HL-60/S4 treated with phorbol 12-myristate 13-acetate at 8.2 ng/mL for 4 days and 3 days (cell line): Measurements from ENCODE around the gene SEC31B.

ENCODE experiments used
- in situ Hi-C: fragments of 300-500 bp; cut with MboI; formaldehyde crosslinking; loops from 2 replicates; pipeline ENCODE4 v1.15.0; 2022; ENCODE audit warnings: low sequenced_read_pairs

The SEC31B gene

GRCh38 chr10:100529475-100530298, 10.0 kb upstream of the SEC31B start, which contains the start of gene NDUFB8:
TSS of gene NDUFB8 (minus strand) at chr10:100529871. CDS start at chr10:100529851, 20 bp downstream.
- in situ Hi-C loops, result no loop called here

DNA sequence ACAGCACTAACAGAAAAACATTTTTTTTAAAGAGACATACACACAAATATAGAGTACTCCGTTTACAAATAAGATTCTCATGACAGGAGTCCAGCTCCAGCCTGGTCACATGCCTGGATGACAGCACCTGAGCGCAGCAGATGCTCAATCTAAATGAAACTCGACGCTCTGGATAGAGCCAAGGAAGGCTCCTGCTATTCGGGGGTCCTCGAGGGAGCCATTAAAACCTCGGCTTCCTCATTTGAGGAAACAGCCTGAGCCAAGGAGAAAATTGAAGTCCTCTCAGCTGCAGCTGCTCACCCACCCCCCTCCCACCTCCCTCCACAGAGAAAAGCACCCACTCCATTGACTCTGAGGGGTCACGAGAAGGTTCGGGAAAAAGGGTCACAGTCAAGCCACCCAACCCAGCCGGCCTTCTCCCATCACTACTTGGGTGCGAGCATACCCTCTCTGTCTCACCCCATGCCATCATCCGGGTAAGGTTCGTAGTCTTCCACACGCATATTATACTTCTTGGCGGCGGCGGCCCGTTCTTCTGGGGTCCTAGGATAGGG, 9.3 kb upstream of the SEC31B start:
- in situ Hi-C loops, result no loop called here

DNA sequence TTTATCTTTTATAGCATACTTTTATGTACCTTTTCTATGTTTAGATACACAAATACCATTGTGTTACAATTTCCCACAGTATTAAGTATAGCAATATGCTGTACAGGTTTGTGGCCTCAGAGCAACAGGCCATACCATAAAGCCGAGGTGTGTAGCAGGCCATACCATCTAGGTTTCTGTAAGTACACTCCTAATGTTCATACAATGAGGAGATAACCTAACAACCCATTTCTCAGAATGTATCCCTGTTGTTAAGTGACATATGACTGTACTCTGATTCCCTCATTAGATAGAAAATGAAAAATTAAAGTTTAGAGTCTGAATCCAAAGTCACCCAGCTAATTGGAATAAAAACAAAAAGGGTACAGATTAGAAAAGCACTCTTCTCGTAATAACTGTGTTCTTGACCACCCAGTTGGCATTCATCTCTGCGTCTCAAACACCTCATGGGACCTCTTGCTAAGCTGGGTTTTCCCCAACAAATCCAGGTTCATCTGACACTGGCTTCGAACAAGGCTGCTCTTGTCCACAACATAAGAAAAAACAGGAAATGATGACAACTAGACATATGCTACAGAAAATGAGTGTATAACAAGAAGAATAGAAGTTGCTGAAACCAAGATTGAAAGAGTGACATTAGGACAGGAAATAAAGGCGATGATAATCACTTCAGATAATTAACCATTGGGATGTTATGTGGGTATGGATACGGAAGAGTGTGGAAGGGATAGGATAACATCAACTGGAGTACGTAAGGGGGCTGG, 8.6 kb upstream of the SEC31B start:
- in situ Hi-C loops, result no loop called here

- in situ Hi-C loops, result no loop called here
Observed at GRCh38 chr10:100524638-100525037, 5.0 kb upstream of the SEC31B start.

- in situ Hi-C loops, result no loop called here
Observed at GRCh38 chr10:100524206-100524605, 4.5 kb upstream of the SEC31B start.

DNA sequence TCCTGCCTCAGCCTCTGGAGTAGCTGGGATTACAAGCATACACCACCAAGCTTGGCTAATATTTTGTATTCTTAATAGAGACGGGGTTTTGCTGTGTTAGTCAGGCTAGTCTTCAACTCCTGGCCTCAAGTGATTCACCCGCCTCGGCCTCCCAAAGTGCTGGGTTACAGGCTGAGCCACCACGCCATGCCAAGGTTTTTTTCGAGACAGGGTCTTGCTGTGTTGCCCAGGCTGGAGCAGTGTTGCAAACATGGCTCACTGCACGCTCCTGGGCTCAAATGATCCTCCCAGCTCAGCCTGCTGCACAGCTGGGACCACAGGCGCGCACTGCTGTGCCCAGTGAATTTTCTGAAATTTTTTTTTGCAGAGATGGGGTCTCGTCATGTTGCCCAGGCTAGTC, 3.3 kb upstream of the SEC31B start:
- in situ Hi-C loops, result no loop called here

DNA sequence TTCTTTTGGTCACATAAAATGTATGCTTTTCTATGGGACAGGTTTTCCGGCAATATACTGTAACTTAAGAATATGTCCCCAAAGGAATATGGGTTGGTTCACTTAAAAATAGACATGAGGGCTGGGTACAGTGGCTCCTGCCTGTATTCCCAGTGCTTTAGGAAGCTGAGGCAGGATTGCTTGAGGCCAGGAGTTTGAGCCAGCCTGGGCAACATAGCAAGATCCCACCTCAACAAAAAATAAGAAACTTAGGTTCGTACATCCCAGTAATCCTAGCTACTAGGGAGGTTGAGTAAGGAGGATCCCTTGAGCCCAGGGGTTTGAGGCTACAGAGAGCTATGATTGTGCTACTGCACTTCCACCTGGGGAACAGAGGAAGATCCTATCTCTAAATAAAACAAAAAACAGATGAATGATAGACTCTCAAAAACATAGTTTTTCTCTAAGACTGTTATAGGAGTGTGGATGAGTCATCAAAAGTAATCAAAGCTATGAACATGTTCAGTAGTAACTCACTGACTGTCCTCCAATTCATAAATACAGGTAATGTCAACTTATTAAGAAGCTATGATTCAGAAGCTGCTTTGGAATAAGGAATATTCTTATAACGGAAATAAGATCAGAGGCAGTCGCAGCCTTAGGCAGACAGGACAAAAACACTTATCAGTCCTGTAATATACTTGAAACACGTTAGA, 2.6 kb upstream of the SEC31B start:
- in situ Hi-C loops, result no loop called here

DNA sequence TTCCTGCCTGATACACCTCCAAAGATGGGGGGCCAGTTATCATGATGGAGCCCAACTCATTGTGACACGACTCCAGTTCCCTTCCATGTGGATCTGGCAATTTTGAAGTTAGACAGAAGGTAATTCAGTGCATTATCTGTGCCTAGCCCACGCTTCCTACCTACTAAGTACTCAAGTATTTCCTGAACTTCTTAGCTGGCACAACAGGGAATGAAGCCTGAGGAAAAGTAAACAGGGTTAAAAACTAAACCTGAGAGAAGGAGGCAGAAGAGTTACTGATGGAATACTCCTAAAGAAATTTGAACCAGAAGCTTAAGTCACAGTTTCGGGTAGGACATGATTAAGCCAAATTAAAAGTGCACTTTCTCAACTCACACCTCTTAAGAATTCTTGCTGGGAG, 1.1 kb upstream of the SEC31B start:
- in situ Hi-C loops, result no loop called here

DNA sequence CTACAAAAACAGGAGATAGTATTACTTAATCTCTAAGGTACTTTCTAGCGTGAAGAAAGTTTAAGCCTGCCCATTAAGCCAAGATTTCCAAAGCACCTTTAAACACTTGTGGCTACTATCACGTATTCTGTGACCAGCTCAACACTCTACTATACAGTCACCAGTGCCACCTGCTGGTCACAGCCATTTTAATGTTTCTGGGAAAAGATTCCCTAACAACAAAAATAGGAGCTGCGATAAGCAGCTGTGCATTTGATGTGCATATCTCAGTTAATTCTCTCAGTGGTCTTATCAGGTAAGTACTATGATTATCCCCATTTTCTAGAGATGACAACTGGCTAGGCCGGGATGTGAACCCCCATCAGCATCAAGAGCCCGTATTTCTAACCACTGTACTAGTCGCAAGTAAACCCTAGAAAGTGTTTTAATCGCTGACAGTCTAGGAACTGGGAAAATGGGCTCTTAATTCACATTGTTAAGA, 860 bp downstream of the SEC31B start:
- in situ Hi-C loops, result no loop called here

DNA sequence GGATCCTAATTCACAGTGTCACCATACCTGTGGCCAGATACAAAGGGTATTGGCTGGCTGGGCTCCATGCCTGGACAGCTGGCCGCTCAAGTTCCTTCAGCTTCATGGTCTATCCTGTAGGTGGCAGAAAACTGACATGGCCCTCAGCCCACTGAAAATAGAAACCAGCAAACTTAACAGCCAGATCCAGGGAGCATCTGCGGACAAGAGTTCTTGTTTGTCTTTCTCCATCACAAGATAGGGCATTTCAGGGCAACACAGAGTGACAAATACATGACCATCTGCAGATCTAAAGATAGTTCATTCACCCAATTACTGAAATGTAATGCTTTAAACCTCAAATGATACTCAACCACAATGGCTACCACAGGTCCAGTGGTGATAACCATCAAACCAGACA, 2.8 kb downstream of the SEC31B start:
- in situ Hi-C loops, result no loop called here

GRCh38 chr10:100515612-100516011, 4.0 kb downstream of the SEC31B start:
- in situ Hi-C loops, result no loop called here

GRCh38 chr10:100510533-100511308, 8.9 kb downstream of the SEC31B start:
- in situ Hi-C loops, result no loop called here

DNA sequence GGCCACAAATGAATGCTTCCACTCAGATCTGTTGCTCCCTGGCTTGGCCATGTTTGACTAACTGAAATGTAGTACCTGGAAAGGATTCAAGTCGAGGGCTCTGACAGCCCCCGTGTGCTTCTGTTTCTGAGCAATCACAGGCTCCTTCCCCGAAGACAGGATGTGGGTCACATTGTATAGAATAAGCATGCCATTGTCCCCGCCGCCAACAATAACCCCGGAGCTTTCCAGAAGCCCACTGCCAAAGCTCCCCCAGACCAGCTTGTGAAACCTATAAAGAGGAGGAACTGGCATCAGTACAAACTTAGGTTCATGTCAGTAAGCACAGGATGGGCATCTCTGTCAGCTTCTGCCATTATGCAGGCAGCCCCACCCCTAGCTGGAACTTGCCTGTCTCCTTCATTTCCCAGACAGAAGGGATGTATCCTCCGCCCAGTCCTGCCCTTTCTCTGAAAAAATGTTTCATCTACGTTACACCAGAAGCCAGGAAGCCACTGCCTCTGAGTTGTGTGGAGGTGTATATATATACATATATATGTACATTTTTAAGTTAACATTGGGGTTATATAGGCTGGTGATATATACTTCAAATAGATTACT, 10.3 kb downstream of the SEC31B start:
- in situ Hi-C loops, result no loop called here

DNA sequence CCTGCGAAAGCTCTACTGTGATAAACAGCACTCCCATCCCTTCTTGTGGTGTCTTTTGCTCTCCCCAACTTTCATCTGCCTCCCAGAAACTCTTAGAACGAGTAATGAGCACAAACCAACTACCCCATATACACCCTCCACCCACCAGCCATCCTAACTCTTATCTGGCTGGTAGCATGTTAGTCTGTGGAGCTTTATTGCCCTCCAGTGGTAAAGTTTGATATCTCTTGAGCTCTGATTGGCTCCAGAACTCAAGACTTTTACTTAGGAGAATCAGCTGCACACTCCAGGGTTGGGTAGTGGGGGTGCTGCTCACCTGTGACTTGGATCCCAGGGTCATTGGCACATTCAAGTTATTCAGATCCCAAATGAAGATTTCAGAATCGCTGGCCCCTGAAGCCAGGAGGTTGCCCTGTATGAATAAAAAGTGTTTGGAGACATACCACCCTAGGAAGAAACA, 10.9 kb downstream of the SEC31B start:
- in situ Hi-C loops, result no loop called here

DNA sequence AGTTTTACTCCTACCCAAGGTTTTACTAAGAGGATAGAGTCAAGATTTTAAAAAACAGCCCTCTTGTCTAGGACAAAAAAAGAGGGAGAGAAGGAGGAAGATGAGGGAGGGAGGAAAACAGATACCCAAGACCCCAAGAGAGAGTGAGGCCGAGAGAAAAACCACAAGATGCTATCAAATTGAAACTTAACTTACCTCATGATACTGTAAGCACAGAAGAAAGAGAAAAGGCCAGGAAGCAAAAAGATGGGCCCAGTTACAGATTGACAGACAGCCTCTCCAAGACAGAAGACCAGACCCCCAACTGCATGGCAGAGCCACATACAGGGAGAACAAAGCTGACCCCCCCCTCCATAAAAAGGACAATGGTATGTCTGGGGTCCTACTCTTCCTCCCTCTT, 11.4 kb downstream of the SEC31B start:
- in situ Hi-C loops, result no loop called here

DNA sequence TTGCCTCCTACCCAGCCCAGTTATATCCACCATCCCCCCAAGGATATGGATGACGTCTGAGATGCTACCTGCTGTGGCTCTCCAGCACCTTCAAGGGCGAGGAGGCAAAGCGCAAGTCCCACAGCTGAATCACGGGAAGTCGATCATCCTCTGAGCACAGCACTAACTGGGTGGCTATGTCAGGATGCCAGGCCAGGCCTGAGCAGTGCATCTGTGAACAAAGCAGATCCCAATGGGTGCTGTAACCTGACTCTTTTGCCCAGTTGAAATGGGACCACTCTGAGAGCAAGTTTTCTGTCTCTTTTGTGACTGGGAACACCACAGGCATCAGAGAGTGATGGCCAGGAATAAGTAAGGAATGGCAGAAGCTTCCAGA, 12.3 kb downstream of the SEC31B start:
- in situ Hi-C loops, result no loop called here

DNA sequence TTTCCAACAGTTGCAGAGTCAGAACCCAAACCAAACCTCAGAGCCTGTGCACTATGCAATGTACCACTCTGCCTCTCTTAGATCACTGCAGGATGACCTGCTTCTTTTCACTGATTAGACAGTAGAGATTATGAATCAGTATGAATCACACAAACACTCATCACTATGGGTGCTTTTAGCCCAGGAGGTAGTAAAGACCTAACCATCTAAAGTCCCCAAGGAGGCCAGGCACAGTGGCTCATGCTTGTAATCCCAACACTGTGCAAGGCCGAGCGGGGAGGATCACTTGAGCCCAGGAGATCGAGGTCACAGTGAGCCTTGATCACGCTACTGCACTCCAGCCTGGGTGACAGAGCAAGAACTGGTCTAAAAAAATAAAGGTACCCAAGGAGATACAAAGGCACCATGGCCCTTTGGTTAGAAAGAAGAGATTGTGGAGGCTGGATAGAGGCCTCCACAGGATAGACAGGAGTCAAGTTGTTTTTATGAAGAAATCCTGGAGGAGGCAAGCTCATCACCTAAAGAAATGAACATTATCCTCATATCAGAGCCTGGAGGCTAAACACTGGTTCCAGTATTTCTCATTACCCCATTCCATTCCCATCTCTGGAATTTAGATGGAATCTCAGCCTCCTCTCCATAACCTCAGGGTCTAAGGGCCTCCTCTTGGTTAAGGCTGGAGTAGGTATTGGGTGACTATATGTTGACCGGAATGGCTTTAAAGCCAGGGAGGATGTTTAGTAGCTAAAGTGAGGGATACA, 12.9 kb downstream of the SEC31B start:
- in situ Hi-C loops, result no loop called here

GRCh38 chr10:100505164-100505563, 14.5 kb downstream of the SEC31B start:
- in situ Hi-C loops, result no loop called here

- in situ Hi-C loops, result no loop called here
Observed at GRCh38 chr10:100504096-100504495, 15.6 kb downstream of the SEC31B start.
